NOMO-1 treated with DMSO at 0.1 percent for 48 hours (cell line): ENCODE results near the gene GATB.

Experiments used
- DNase-seq: peaks from one replicate; lab custom pipeline; 2025; ENCODE audit not compliant: unreplicated experiment; lab: John Stamatoyannopoulos, UW

GATB gene

DNA sequence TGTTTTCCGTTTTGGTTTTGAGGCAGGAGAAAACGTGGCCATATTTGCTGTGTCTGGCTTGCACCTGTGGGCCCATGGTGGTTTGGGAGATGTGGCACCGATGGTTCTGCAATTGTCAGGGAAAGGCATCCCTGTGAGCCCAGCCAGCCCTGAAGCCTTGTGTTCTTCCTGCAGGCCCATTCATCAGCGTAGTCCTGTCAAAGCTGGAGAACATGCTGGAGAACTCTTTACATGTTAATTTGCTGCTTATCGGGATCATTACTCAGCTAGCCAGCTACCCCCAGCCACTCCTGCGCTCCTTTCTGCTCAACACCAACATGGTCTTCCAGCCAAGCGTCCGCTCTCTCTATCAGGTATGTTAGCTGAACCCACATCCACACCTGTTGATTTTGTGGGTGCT lies 104.7 kb downstream of the GATB start:
- DNase-seq = no peak

DNA sequence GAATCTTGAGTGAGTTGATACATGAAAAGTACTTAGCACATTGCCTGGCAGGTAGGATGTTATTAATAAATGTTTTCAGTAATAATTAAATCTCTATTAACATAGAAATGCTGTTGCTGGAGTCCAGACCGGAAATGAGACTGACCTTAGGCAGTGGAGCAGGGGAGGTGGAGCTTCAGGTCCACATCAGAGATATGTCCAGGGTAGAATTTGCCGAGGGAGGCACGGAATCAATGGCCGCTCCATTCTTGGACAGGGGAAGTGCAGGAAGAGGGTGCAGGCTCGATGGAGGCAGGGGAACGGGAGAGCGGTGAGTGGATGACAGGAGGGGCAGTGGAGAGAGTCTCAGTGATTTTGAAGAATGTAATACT lies 107.3 kb downstream of the GATB start:
- no peak for DNase-seq

DNA sequence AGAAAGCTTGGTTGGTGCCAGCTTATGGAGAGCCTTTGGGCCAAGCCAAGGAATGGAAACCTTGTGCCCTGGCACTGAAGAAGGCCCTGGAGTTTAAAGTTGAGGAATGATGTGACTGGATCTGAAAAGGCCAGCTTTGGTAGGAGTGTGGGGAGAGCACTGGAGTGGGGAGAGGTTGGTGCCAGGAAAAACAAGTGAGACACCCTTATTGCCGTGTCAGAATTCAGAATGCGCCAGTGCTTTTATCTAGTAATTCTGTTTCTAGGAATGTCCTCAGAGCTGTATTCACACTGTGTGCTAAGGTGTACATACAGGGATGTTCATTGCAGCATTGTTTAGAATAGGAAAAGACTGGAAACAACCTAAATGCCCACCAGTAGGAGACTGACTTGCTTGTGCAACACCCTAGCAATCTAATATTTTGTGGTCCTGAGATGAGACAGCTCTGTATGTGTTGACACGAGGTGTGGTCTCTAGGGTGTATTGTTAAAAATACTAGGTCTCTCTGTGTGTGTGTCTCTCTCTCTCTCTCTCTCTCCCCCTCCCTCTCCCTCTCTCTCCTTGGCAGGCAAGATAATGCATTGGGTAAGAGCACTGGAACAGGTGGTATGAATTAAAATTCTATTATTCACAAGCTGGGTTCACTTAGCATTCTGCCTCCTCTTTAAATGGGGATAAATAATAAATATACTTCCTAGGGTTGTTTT lies 107.8 kb downstream of the GATB start:
- DNase-seq = no peak

DNA sequence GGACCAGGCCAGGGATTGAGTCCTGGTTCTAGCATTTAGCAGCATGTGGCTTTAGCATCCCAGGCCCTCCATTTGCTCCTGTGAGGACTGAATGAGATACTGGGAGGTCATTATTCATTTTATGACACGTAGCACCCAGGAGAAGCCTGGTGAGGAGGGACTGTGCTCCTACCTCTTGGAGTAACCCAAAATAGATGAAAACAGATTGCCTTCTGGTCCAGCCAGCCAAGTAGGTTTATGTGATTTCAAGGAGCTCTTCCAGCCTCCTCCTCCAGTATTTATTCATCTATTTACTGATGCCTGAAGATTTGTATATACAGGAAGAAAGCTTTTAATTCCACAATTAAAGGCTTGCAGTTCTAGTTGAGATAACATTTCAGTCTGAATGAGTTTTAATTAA lies 109.3 kb downstream of the GATB start:
- DNase-seq = no peak

DNA sequence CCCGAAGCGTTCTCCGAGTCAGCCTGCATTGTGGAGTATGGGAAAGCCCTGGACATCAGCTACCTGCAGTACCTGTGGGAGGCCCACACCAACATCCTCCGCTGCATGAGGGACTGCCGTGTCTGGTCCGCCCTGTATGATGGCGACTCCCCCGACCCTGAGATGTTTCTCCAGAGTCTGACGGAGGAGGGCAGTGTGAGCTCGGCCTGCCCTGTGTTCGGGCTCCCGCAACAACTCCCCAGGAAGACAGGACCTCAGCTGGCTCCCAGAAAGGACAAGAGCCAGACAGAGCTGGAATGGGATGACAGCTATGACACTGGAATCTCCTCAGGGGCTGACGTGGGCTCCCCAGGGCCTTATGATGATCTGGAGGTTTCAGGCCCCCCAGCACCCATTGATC lies 111.3 kb downstream of the GATB start:
- no peak for DNase-seq

DNA sequence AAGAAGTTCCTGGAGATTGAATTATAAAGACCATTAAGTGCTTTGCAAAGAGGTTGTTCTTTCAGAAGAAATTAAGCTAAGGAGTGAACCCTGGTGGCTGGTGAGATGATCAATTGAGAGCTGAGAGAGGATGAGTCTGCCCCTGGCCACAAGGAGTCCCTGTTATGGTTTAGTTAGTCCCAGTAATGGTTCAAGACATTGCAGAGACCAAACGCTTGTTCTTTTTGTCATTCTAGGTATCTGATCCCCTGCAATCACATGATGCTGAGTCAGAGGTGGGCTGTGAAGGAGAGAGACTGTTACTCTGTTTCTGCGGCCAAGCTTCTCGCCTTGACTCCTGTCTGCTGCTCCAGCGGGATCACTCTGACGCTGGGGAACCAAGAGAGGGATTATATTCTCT lies 114.5 kb downstream of the GATB start:
- no peak for DNase-seq

DNA sequence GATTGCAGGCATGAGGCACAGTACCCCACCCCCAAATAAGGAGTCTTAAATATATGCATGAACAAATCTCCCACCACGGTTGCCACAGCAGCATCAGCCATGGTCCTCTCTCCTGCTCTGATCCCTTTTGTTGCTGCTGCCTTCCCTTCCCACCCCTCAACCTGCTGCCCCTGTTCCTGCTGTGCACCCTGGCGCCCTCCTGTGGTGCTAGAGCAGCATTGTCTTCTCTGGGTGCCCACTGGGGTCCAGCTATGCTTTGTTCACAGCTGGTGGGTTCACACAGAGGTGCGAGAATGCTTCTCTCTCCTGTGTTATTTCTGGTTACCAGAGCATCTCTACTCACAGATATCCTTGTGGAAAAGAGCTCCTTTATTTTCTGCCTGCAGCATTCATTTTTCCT lies 116.2 kb downstream of the GATB start:
- DNase-seq = no peak

DNA sequence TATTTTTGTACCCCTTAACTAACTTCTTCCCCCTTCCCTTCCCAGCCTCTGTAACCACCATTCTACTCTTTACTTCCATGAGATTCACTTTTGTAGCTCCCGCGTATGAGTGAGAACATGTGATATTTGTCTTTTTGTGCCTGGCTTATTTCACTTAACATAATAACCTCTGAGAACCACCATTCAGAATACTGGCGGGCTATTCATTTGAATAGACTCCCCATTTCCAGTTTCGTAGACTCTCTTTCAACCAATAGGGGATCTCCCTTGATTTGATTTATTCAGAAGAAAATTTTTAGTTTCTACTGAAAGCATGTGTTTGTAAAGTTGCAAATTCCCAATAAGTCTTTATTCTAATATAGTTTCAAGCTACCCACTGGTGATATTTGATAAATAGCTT lies 117.2 kb downstream of the GATB start:
- DNase-seq = no peak

DNA sequence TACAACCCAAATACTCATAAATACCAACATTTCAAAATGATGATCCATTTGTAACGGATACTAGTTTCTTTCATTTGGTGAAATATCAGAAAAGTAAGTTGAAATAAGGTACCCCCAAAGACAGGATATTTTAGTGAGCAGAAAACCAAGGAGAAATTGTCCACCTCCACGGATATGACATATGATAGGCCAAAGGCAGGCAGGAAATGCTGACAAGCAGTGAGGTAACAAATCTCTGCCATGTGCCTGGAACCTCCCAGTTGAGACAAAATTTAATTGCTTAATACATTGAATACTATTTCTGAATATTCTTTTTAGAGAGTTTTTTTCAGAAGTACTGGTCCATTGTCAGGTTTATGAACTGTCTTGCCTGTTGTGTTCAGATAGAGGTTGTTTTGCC lies 118.8 kb downstream of the GATB start:
- no peak for DNase-seq

DNA sequence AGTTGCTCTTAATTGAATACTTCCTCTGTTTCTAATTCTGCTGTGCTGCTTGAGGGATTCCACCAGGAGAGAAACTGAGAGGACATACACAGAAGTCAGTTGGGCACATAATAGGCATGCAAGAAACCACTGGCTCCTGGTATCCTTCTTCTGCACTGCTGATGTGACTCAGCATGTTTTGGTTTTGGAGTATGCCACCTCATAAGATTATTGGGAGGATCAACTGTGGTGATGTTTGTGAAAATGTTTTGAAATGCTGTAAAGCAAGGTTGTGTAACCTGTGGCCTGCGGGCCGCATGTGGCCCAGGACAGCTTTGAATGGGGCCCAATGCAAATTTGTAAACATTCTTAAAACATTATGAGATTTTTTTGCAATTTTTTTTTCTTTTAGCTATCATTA lies 119.6 kb downstream of the GATB start:
- peak; percentile 86 for DNase-seq

DNA sequence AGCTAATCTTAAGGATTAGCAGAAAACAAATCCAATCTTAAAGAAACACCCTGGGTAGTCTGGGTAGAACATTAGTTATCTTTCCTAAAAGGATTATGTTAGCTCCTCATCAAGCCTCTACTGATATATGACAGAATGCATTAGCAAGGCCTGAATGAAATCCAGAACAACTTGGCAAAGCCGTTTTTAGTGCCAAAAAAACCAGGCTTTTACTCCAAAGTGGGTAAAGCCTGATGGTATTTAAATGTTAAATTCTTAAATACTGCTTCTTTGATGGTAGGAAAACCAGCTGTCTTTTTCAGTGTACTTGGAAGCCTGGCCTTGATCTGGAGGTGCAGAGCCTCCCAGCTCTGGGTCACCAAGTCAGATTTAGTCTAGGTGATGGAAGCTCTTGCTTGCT lies 120.4 kb downstream of the GATB start:
- no peak for DNase-seq

DNA sequence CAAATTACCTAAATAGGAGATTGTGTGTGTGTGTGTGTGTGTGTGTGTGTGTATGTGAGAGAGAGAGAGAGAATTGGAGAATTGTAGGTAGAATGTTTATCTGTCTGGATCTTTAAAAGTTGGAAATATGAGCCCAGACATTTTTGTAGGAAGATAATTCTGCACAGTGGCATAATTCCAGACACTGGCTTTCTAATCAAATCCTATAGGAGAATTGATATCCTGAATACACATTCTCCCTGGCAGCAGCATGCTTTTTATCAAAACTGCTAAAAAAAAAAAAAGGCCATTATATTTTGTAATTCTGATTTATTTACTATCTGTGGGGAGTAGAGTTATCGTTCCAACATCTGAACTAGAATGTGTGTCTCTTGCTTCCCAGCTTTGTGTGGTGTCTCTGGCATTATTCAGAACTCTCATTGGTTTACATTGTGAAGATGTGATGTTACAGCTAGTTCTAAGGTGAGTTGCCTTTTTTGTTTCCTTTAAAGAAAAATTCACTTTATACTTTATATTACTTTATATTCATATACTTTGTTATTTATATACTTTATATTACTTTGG lies 122.4 kb downstream of the GATB start:
- DNase-seq = no peak

DNA sequence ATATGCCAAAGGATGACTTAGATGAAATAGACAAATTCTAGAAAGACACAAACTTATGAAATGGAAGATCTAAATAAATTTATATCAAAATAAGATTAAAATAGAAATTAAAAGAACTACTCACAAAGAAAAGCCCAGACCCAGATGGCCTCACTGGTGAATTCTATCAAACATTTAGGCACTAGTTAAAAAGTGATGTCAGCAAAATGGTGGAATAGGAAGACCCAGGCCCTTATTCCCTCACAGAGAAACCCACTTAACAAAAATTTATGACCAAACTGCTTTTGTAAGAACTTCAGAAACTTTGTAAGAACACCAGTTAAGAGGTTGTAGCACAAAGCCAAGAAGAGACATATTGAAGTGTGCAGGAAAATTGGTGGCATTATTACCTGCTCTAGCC lies 129.5 kb downstream of the GATB start:
- DNase-seq = no peak

DNA sequence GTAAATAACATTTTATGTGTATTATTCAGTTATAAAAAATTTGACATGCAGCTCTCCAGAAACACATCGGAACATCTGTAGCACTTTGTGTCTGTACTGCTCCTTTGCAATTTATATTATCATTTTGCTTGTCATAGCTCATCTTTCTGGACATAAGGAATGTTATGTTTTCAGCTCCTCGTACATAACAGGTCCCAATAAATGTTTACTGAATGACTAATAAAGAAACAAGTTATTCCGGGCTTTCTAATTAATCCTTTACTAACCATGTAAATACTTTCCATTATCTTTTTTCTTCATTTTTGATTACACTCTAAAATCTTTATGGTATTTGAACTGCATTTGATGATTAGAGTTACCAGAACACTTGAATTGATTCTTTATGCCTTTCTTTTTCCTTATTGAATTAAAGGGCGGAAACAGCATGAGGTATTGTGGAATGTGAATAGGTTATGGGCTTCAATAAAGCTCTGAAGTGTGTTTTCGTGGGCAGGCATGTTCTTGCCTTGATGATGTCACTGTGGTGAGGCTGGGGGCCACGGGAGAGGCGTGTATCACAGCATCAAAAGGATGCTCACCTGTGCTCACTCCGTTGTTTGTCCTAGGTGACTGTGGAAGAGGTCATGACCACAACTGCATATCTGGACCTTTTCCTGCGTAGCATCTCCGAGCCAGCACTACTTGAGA lies 131.6 kb downstream of the GATB start:
- DNase-seq = no peak

DNA sequence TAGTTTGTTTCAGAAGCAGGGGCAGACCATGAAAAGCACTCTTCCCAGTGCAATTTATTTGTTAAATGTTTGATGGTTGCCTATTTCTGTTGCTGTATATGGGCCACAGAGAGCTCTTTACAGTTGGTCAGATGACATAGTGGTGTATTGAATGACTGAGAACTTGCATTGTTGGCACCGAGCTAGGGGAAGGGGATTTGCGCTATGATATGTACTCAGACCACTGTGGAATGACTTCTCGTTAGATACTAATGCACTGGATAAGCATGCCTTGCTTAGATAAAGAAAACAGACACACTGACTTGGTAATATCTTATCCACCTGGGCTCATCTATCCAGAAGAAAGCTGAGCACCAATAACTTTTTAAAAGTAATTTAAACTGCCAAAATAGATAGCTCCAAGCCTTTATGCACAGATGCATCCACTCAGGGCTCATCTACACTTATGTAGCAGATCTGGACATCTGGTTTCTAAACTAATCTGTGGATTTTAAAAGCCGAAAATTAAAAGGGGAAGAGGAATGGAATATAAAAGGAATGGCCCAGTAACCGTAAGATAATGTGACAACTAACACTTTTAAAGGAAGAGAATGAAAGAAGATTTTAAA lies 132.7 kb downstream of the GATB start:
- DNase-seq = no peak

DNA sequence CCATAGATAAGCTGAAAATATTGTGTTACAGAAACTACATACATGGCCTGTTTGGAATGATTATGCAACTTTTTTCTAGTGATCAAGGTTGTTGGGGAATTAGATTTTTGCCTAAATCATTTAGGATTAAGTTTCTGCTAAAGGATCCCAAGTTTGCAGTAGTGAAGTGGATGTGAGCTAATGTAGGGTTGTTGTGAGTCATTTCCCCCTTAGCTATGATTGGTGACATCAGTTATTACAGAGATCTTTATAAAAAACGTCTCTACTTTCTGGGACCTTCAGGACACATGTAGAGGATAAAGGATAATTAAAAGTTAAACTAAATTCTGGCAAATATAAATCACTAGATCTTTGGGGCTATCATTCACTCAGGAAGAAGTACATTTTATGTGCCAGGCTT lies 133.3 kb downstream of the GATB start:
- DNase-seq = no peak

DNA sequence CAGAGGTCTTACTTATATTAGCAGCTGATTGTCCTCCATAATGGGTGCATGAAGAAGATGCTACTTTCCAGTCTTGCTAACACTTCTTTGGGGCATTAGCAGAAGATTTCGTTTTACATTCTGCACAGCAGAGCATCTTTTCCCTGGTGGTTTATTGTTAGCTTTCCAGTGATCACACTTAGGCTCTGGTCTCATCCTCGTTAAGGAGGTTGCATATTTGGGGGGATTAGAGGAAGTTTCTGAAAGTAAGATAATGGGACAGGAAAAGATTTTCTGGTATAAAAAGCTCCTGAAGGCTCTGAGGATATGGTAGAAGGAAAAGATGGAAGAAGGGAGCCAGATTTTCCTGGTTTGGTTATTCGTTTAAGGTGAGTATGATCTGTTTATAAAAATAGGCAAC lies 134.1 kb downstream of the GATB start:
- DNase-seq = no peak

DNA sequence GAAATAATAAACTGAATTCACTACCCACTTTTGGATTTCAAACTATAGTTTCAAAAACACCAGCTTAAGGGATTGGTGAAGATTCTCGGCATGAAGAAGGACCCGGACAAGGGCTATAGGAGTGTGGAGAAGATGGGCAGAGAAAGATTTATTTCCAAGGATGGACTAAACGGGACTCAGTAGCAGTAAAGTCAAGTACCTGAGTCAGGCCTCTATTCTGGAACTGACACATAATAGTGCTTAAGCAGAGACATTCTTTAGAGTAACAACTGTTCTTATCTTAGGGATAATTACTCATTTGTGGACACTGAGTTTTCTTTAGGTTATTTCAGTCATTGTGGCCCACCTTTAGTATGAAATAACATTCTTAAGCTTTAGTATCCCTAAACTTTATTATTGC lies 134.6 kb downstream of the GATB start:
- no peak for DNase-seq

DNA sequence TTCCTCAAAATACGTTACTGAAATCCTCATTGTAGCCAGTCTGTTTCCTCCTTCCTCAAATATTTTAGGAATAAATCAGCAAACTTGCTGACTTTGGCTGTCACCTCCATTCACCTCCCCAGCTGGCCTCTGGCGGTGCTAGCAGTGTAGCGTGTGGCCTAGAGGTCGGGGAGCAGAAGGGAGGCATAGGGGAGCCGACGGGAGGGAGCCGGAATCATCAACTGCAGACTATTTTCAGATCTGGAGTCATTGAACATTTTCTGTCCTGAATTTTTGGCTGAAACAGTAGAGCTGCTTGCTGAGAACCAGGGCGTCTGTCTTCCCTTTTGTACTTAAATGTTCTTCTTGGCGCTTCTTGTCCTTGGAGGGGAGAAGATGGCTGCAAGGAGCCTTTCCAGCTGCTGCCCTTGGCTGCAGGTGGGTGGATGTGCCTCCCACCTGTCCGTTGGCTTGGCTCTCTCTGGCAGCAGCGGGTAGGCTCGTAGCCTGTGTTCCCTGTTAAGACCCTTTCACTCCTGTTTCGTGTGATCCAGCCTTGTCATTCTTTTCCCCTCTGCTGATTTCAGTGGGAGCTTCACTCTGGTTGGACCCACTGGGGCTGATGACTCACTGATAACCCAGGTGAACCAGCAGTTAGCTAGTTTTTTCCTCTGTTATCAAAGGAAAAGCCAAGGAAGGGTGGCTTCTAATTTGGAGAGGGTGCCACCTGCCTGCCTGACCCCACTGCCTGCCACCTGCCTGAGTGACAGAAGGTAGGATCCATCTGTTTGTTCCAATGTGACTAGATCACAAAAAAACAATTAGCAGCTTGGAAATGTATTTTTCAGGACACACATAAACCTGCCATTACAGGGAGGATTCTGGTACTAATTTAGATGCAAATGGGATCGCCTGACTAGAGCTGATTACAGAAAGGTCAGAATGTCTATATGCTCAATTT lies 135.9 kb downstream of the GATB start:
- no peak for DNase-seq
